NT2/D1 (cell line): ENCODE data around the gene MAGI2.

Source experiments
- SUZ12 ChIP-seq: IDR thresholded peaks from 2 replicates; pipeline ENCODE4 v1.6.1; 2011; ENCODE audit not compliant: insufficient read length, insufficient read depth; ENCODE audit errors: extremely low read depth
- YY1 ChIP-seq: IDR thresholded peaks from 2 replicates; pipeline ENCODE4 v1.6.1; 2011; ENCODE audit not compliant: insufficient read length, insufficient read depth
- ZNF274 ChIP-seq: IDR thresholded peaks from 2 replicates; pipeline ENCODE4 v1.6.1; 2011; ENCODE audit warnings: mild to moderate bottlenecking, low read depth, low read length

GRCh38 chr7:79199961-79200360 lies 253.5 kb downstream of the MAGI2 start:
- no peak for TF ChIP-seq YY1
- TF ChIP-seq SUZ12 = no peak
- no peak for TF ChIP-seq ZNF274
